HepG2 (cell line): ENCODE results near the gene RPL27A. TPM values are rescaled to one million over a fixed set of nuclear protein-coding genes. Genes with fewer than 3 reads are reported as not detected.

ENCODE experiments used
- ATAC-seq: fragments of 200-7000 bp; cut with Tn5 transposase; 3 replicates; pipeline ENCODE4 v1.9.1; 2020; ENCODE audit warnings: mild to moderate bottlenecking, moderate library complexity
- BruUV-seq: library from RNA; stranded (reverse); fragments of 400-500 nt; replicated peaks from 2 replicates; lab custom pipeline; 2021; lab: Mats Ljungman, UMichigan
- CTCF ChIA-PET: fragments of 300-600 bp; formaldehyde crosslinking; extraction: SDS; loops from one replicate; lab custom pipeline; 2021; ENCODE audit warnings: low total read pairs, inconsistent platforms, low intra/inter-chr PET ratio; lab: Yijun Ruan, JAX
- POLR2A ChIA-PET: fragments of 350-600 bp; sonication (Branson Sonifier 250); formaldehyde crosslinking; loops from one replicate; lab custom pipeline; 2020; ENCODE audit warnings: antibody characterized with exemption, inconsistent platforms; lab: Yijun Ruan, JAX
- DNase-seq: peaks from one replicate; pipeline ENCODE4 v3.0.0-alpha.2; 2015; ENCODE audit warnings: low spot score
- FAIRE-seq: peaks from 3 replicates; lab custom pipeline; 2011; peaks lifted over from hg19 to GRCh38; lab: Jason Lieb, UNC
- H2AFZ ChIP-seq: one replicate; pipeline ENCODE4 v1.6.1; 2011; ENCODE audit warnings: low read length, inconsistent platforms
- H3K27ac ChIP-seq: fragments of 300-600 bp; 3 replicates; pipeline ENCODE4 v1.8.0; 2011; ENCODE audit warnings: mixed run types, mild to moderate bottlenecking, mixed read lengths, low read length, inconsistent platforms; ENCODE audit not compliant: insufficient read depth; ENCODE audit errors: extremely low read length
- H3K27me3 ChIP-seq, 2 experiments: fragments of 200-600 bp in 1 of 2; 2 replicates in 1 of 2; 3 replicates in 1 of 2; pipeline versions ENCODE4 v1.6.0 to v1.8.0; 2011; ENCODE audit warnings: low read length in 2 of 2, mild to moderate bottlenecking in 2 of 2, moderate library complexity in 2 of 2, inconsistent platforms in 1 of 2; ENCODE audit not compliant: insufficient read depth in 2 of 2, control insufficient read depth in 1 of 2
- H3K36me3 ChIP-seq, 2 experiments: fragments of 200-600 bp in 1 of 2; replicated peaks in 1 of 2; 2 replicates in 1 of 2; 3 replicates in 1 of 2; pipeline versions ENCODE4 v1.5.1 to v1.8.0; 2011; ENCODE audit warnings: low read length in 2 of 2, inconsistent platforms in 1 of 2; ENCODE audit not compliant: insufficient read depth in 2 of 2, control insufficient read depth in 1 of 2
- H3K4me1 ChIP-seq: 2 replicates; pipeline ENCODE4 v1.5.1; 2012; ENCODE audit warnings: low read length, inconsistent platforms; ENCODE audit not compliant: insufficient read depth
- H3K4me2 ChIP-seq: 2 replicates; pipeline ENCODE4 v1.6.0; 2011; ENCODE audit warnings: low read depth, low read length, inconsistent platforms
- H3K4me3 ChIP-seq, 3 experiments: fragments of 200-600 bp in 1 of 3; sonication (generic), shearing (Covaris generic) in 1 of 3; replicated peaks in 1 of 3; 2 replicates each; pipeline ENCODE4 v1.5.1; 2011 to 2016; ENCODE audit warnings: low read length in 3 of 3, inconsistent platforms in 2 of 3, low read depth in 2 of 3, mild to moderate bottlenecking in 2 of 3, control low read depth in 1 of 3, mixed read lengths in 1 of 3; ENCODE audit not compliant: insufficient read depth in 1 of 3
- H3K79me2 ChIP-seq: one replicate; pipeline ENCODE4 v1.6.1; 2011; ENCODE audit warnings: low read length, inconsistent platforms; ENCODE audit not compliant: insufficient read depth
- H3K9ac ChIP-seq: 2 replicates; pipeline ENCODE4 v1.6.0; 2011; ENCODE audit warnings: mild to moderate bottlenecking, low read depth, low read length, inconsistent platforms; ENCODE audit not compliant: insufficient read depth
- H3K9me3 ChIP-seq: 2 replicates; pipeline ENCODE4 v1.5.1; 2012; ENCODE audit warnings: mild to moderate bottlenecking, low read length
- H4K20me1 ChIP-seq: 2 replicates; pipeline ENCODE4 v1.6.0; 2011; ENCODE audit warnings: inconsistent platforms, mild to moderate bottlenecking, low read length, moderate library complexity; ENCODE audit not compliant: insufficient read depth
- BCL6 ChIP-seq: IDR thresholded peaks from 2 replicates; pipeline ENCODE4 v1.6.1; 2016; ENCODE audit warnings: missing genetic modification reagents, missing compliant biosample characterization
- CBFB ChIP-seq: sonication (generic); formaldehyde crosslinking; IDR thresholded peaks from 2 replicates; pipeline ENCODE4 v1.4.0; 2020; ENCODE audit warnings: missing genetic modification reagents
- DNMT3B ChIP-seq: conservative IDR thresholded peaks from 2 replicates; pipeline ENCODE4 v1.6.1; 2016; ENCODE audit warnings: missing biosample characterization, control low read depth
- EP300 ChIP-seq, 3 experiments: sonication (generic) in 1 of 3; formaldehyde crosslinking in 1 of 3; IDR thresholded peaks; 2 replicates each; pipeline versions ENCODE4 v1.5.1 to v1.6.1; 2011 to 2020; ENCODE audit warnings: low read depth in 2 of 3, low read length in 2 of 3, borderline replicate concordance in 1 of 3, improper control_type of control experiment in 1 of 3, mild to moderate bottlenecking in 1 of 3, missing genetic modification reagents in 1 of 3, moderate library complexity in 1 of 3
- NCOA2 ChIP-seq: sonication (generic); formaldehyde crosslinking; IDR thresholded peaks from 2 replicates; pipeline ENCODE4 v1.8.0; 2022; ENCODE audit warnings: inconsistent platforms
- RAD21 ChIP-seq: fragments of 450-650 bp; formaldehyde crosslinking; IDR thresholded peaks from 2 replicates; pipeline ENCODE4 v1.5.0; 2020; ENCODE audit warnings: mild to moderate bottlenecking
- SOX13 ChIP-seq, 3 experiments: fragments of 450-650 bp in 1 of 3; sonication (generic) in 1 of 3; formaldehyde crosslinking in 1 of 3; IDR thresholded peaks in 2 of 3; conservative IDR thresholded peaks in 1 of 3; 2 replicates each; pipeline versions ENCODE4 v1.5.0 to v1.6.1; 2016 to 2020; ENCODE audit warnings: antibody characterized with exemption in 1 of 3, mild to moderate bottlenecking in 1 of 3, missing compliant biosample characterization in 1 of 3, missing genetic modification reagents in 1 of 3, moderate library complexity in 1 of 3
- SRSF9 ChIP-seq: fragments of 200-400 bp; formaldehyde crosslinking; IDR thresholded peaks from 2 replicates; pipeline ENCODE4 v1.6.1; 2018; ENCODE audit warnings: borderline replicate concordance, mild to moderate bottlenecking, low read depth, low read length; ENCODE audit not compliant: insufficient read depth, poor library complexity, severe bottlenecking
- TEAD3 ChIP-seq: optimal IDR thresholded peaks from 2 replicates; pipeline ENCODE3; 2016; ENCODE audit warnings: borderline replicate concordance
- ZFY ChIP-seq: sonication (generic); formaldehyde crosslinking; IDR thresholded peaks from 2 replicates; pipeline ENCODE4 v1.4.0; 2020; ENCODE audit warnings: missing genetic modification reagents
- ZKSCAN8 ChIP-seq: IDR thresholded peaks from 2 replicates; pipeline ENCODE4 v1.6.1; 2016; ENCODE audit warnings: borderline replicate concordance, missing genetic modification reagents, missing compliant biosample characterization
- ZNF142 ChIP-seq: sonication (generic); formaldehyde crosslinking; IDR thresholded peaks from 2 replicates; pipeline ENCODE4 v1.4.0; 2020; ENCODE audit warnings: missing genetic modification reagents
- ZSCAN12 ChIP-seq: sonication (generic); formaldehyde crosslinking; IDR thresholded peaks from 2 replicates; pipeline ENCODE4 v1.9.0; 2021; ENCODE audit warnings: mild to moderate bottlenecking, missing genetic modification reagents
- WGBS: methylation state at CpG from one replicate; pipeline ENCODE4 v1.1.6; 2017; ENCODE audit warnings: low lambda C conversion rate; 5-methylcytosine and 5-hydroxymethylcytosine counted together
- in situ Hi-C: cut with HindIII; loops from 2 replicates; pipeline ENCODE4 v1.10.0; 2017; ENCODE audit warnings: low pct_unique_long_range_greater_than_20kb; ENCODE audit not compliant: extremely low pct_ligation_motif_present
- intact Hi-C: fragments of 100-400 bp; cut with micrococcal nuclease; formaldehyde crosslinking; loops from one replicate; pipeline ENCODE4 v1.10.0; 2022; ENCODE audit not compliant: unreplicated experiment
- polyA plus RNA-seq, 8 experiments: library from polyadenylated mRNA; depleted of rRNA in 3 of 8; stranded (reverse) in 7 of 8; unstranded in 1 of 8; fragments of >200 nt; fragmentation: Illumina TruSeq in 4 of 8; extraction: Trizol in 4 of 8; gene quantifications; 2 replicates each; pipeline versions ENCODE4 v1.2.1 to v1.2.3, GENCODE V29; 2011 to 2016; ENCODE audit warnings: low read depth in 4 of 8, missing spikeins in 1 of 8, mixed read lengths in 1 of 8; ENCODE audit not compliant: insufficient read depth in 1 of 8
- total RNA-seq, 5 experiments: library from RNA; depleted of rRNA; stranded (reverse); fragments of >200 nt; fragmentation: Illumina TruSeq; extraction: Trizol; gene quantifications; 2 replicates each; pipeline ENCODE4 v1.2.3, GENCODE V29; 2016; ENCODE audit warnings: low read depth in 1 of 5
- TF ChIP-seq, protein P1 (sequence below): sonication (generic); formaldehyde crosslinking; IDR thresholded peaks from 2 replicates; pipeline ENCODE4 v1.4.0; 2020; ENCODE audit warnings: missing genetic modification reagents, borderline replicate concordance

The RPL27A gene
- total and polyA plus RNA-seq, 2 of the 13 experiments (the other 11 are each of a cell fraction or from before 2014, with no cell fraction given), result 1,531 to 2,153 TPM

- Histone ChIP-seq H3K4me2 (peak overlapping the region; percentile 16; the same call in 1 of the 2 replicates), H3K4me3 (no peak overlapping the region), H3K79me2 (no peaks in the 10 kb centered on the region), H3K4me1 (peaks cover 35% of the 10 kb centered on the region), H3K36me3 (peaks cover 1 to 35% of the 10 kb centered on the region in 2 experiments; a peak in 4 of 5 replicates), H3K27ac (peak overlapping the region; percentile 63), H2AFZ (no peak overlapping the region), H3K27me3 (no peaks in the 10 kb centered on the region), H4K20me1 (no peaks in the 10 kb centered on the region), H3K9me3 (no peaks in the 10 kb centered on the region), H3K9ac (peak overlapping the region; percentile 44)
- ATAC-seq (peak; percentile 56), FAIRE-seq (peak; percentile 90), DNase-seq (peak; percentile 84)
- BruUV-seq, result no TSS peak
- 20% methylated on average over 1 of the region's 3 CpGs for WGBS
- ChIA-PET POLR2A (interaction anchor here (0.6 to 3.3 kb wide), 9 partner anchors 12 to 265 kb away, joined by 3 to 47 read pairs (median 9); partner anchors contain the start of genes RPL27A, TMEM9B and TRIM66), CTCF (interaction anchor here (1.5 kb wide), 1 partner anchor 114 kb away, joined by 4 read pairs; no protein-coding TSS in a partner anchor)
- in situ Hi-C loops (loop anchor here (5.0 to 25.0 kb wide), 2 partner anchors 112 to 262 kb away; partner anchors contain the start of gene TMEM9B), intact Hi-C loops (loop anchor here (2.0 to 10.0 kb wide), 3 partner anchors 21 to 95 kb away; no protein-coding TSS in a partner anchor)
- TF ChIP-seq DNMT3B (CRISPR knock-in tag), result no peak
- TF ChIP-seq ZFY, result peak; percentile 59; the same call in 1 of the 2 replicates
- TF ChIP-seq, protein P1, sequence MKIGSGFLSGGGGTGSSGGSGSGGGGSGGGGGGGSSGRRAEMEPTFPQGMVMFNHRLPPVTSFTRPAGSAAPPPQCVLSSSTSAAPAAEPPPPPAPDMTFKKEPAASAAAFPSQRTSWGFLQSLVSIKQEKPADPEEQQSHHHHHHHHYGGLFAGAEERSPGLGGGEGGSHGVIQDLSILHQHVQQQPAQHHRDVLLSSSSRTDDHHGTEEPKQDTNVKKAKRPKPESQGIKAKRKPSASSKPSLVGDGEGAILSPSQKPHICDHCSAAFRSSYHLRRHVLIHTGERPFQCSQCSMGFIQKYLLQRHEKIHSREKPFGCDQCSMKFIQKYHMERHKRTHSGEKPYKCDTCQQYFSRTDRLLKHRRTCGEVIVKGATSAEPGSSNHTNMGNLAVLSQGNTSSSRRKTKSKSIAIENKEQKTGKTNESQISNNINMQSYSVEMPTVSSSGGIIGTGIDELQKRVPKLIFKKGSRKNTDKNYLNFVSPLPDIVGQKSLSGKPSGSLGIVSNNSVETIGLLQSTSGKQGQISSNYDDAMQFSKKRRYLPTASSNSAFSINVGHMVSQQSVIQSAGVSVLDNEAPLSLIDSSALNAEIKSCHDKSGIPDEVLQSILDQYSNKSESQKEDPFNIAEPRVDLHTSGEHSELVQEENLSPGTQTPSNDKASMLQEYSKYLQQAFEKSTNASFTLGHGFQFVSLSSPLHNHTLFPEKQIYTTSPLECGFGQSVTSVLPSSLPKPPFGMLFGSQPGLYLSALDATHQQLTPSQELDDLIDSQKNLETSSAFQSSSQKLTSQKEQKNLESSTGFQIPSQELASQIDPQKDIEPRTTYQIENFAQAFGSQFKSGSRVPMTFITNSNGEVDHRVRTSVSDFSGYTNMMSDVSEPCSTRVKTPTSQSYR (CRISPR knock-in tag), result peak; percentile 79
- peak; percentile 74; the same call in 1 of the 2 replicates for TF ChIP-seq ZKSCAN8 (CRISPR knock-in tag)
- TF ChIP-seq CBFB (CRISPR knock-in tag), result peak; percentile 76; the same call in 1 of the 2 replicates
- no peak for TF ChIP-seq SRSF9
- peak; percentile 73; the same call in 1 of the 2 replicates for TF ChIP-seq ZNF142
- peak; percentile 35; the same call in 1 of the 2 replicates for TF ChIP-seq BCL6
- 0 out of 2 replicates have a peak, but pooled peaks have one; percentile 55 for TF ChIP-seq SOX13 (IDR thresholded peaks at IDR 0.05)
- peak in 1 of 2 experiments; percentile 92; a peak in 2 of 4 replicates for TF ChIP-seq SOX13 (CRISPR knock-in tag; conservative IDR thresholded peaks at IDR 0.05 in 1 of 2, IDR thresholded peaks at IDR 0.05 in 1 of 2)
- TF ChIP-seq NCOA2, result peak; percentile 66
- TF ChIP-seq TEAD3 (CRISPR knock-in tag), result peak; percentile 98
- TF ChIP-seq ZSCAN12 (CRISPR knock-in tag), result no peak
- 0 out of 4 replicates have a peak, but pooled peaks of 1 of the 2 experiments have one; percentile 29 for TF ChIP-seq EP300 (IDR thresholded peaks at IDR 0.05; ENCODE audit: low read depth in 2 of 2, low read length in 2 of 2)
- peak; percentile 66; the same call in 1 of the 2 replicates for TF ChIP-seq EP300 (CRISPR knock-in tag; IDR thresholded peaks at IDR 0.05; ENCODE audit: borderline replicate concordance)
- TF ChIP-seq RAD21, result peak; percentile 16; the same call in 1 of the 2 replicates
Measured at GRCh38 chr11:8699903-8700302, 17.3 kb downstream of the RPL27A start.
